Measurements from ENCODE around the gene SYTL2.

SYTL2 gene

DNA sequence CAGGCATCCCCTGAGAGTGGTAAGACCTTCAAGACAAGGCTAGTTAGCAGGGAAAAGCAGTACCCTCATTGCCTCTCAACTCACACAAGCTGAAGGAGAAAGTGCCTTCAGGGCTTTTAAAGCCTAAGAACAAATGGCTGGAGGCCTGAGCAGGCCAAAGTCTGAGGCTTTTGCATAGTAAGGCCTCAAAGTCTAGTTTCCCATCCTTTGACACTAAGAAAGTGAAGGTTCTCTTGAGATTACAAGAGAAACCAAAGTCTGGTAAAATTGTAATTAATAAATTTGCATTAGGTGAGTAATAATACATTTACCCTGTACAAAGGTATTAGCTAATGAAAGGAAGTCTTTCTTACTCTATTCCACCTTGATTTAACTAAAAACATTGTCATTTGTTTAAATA, 78.0 kb downstream of the SYTL2 start:
- DNase-seq (ENCODE audit: extremely low spot score) = no peak
- ChIA-PET POLR2A (no interaction called here), CTCF (no interaction called here)
- TF ChIP-seq CTCF (IDR thresholded peaks at IDR 0.05; ENCODE audit: control extremely low read depth, extremely low read depth, low read depth, missing control alignments) = no peak

DNA sequence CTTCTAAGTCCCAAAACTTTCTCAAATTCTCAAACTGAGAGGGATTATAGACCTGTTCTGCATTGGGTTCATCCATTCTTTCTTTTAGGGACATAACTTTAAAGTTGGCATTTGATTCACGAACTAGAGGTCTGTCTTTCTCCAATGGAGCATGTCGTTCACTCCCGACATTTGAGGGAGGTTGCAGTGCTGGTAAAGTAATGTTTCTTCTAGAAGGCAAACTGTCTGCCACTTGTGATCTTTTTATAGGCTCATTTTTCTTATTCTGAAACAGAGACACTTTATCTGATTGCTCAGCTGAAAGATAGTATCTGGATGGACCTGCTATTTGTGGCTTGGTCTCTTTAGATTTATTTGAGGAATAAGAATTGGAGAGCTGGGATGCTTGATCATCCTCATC, 84.6 kb downstream of the SYTL2 start:
- CTCF ChIA-PET = no interaction called here
- POLR2A ChIA-PET = no interaction called here
- no peak for TF ChIP-seq CTCF (IDR thresholded peaks at IDR 0.05; ENCODE audit: control extremely low read depth, extremely low read depth, low read depth, missing control alignments)
- no peak for DNase-seq (ENCODE audit: extremely low spot score)

- ChIA-PET CTCF (interaction anchor here (0.9 to 1.1 kb wide), 2 partner anchors 13 to 26 kb away, joined by 3 read pairs; no protein-coding TSS in a partner anchor), POLR2A (no interaction called here)
- TF ChIP-seq CTCF (IDR thresholded peaks at IDR 0.05; ENCODE audit: control extremely low read depth, extremely low read depth, low read depth, missing control alignments) = no peak
- no peak for DNase-seq (ENCODE audit: extremely low spot score)
Observed at GRCh38 chr11:85725510-85726258, 85.3 kb downstream of the SYTL2 start.

- POLR2A ChIA-PET = no interaction called here
- CTCF ChIA-PET = interaction anchor here (0.9 to 1.1 kb wide), 2 partner anchors 13 to 25 kb away, joined by 3 read pairs; no protein-coding TSS in a partner anchor
- TF ChIP-seq CTCF (IDR thresholded peaks at IDR 0.05; ENCODE audit: control extremely low read depth, extremely low read depth, low read depth, missing control alignments) = no peak
- DNase-seq (ENCODE audit: extremely low spot score) = no peak
Observed at GRCh38 chr11:85724748-85725465, 86.0 kb downstream of the SYTL2 start.

DNA sequence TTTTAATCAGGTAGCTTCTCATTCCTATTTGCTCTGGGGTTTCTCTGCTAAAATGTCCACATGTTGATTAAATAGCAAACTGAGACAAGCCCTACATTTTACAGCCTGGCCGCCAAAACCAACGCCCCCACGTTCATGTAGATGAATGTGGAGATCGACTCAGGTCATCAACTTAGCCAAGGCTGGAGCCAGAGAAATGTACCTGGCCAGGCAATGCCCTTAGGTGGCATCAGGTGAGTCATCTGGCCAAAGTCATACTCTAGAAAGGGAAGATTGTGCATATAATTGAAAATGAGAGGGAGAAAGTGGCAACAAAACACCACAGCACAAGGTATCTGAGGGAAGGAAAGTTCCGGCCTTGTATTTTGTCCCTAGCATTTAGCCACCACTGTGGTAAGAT, 87.9 kb downstream of the SYTL2 start:
- no peak for DNase-seq (ENCODE audit: extremely low spot score)
- CTCF ChIA-PET = interaction anchor here (1.2 kb wide), 1 partner anchor 12 kb away, joined by 3 read pairs; no protein-coding TSS in a partner anchor
- TF ChIP-seq CTCF (IDR thresholded peaks at IDR 0.05; ENCODE audit: control extremely low read depth, extremely low read depth, low read depth, missing control alignments) = no peak
- POLR2A ChIA-PET = no interaction called here

DNA sequence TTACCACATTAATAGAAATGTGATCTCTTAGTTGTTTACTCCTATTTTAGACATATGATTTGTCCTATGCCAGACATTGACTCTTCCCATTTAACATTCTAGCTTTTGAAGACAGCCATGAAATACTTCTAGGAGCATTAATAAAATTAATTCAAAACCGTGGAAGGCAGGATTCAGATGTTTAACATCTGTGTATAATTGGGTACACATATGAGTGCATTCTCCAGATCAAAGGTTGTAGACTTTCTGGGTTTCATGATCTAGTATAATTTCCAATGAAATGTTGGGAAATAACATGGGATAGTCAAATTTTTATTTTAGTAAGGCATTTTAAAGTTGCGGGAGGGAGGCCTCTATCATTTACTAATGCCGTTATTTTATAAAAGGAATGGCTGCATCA, 89.8 kb downstream of the SYTL2 start:
- no peak for DNase-seq (ENCODE audit: extremely low spot score)
- TF ChIP-seq CTCF (IDR thresholded peaks at IDR 0.05; ENCODE audit: control extremely low read depth, extremely low read depth, low read depth, missing control alignments) = no peak
- ChIA-PET CTCF (no interaction called here), POLR2A (no interaction called here)

Measured in GM10248 (cell line).